GM12878 (cell line): ENCODE results near the gene APOBEC2. TPM values are rescaled to one million over a fixed set of nuclear protein-coding genes. Genes with fewer than 3 reads are reported as not detected.
"Not testable (repeated sequence)": the region's sequence is repeated elsewhere in the genome, so short reads cannot be mapped to it uniquely, and the experiment has no call there.

Experiments used
- ATAC-seq: fragments of 200-7000 bp; cut with Tn5 transposase; 3 replicates; pipeline ENCODE4 v1.9.1; 2020; ENCODE audit warnings: mild to moderate bottlenecking, moderate library complexity
- BruUV-seq: library from RNA; stranded (reverse); fragments of 400-500 nt; replicated peaks from 2 replicates; lab custom pipeline; 2021; lab: Mats Ljungman, UMichigan
- CTCF ChIA-PET: fragments of 300-600 bp; sonication (Branson Sonifier 250); formaldehyde crosslinking; extraction: SDS; loops from one replicate; lab custom pipeline; 2021; ENCODE audit warnings: inconsistent platforms; lab: Yijun Ruan, JAX
- POLR2A ChIA-PET: fragments of 350-600 bp; formaldehyde crosslinking; extraction: SDS; loops from one replicate; lab custom pipeline; 2021; ENCODE audit warnings: inconsistent platforms; lab: Charles Lee
- RAD21 ChIA-PET: fragments of 300-600 bp; sonication (Branson Sonifier 250); formaldehyde crosslinking; loops from one replicate; lab custom pipeline; 2023; ENCODE audit warnings: antibody characterized with exemption; ENCODE audit not compliant: unreplicated experiment; lab: Charles Lee
- SMC1A ChIA-PET: fragments of 300-600 bp; sonication (Branson Sonifier 250); formaldehyde crosslinking; loops from one replicate; lab custom pipeline; 2023; ENCODE audit not compliant: unreplicated experiment, uncharacterized antibody; lab: Charles Lee
- DNase-seq: peaks from one replicate; pipeline ENCODE4 v3.0.0-alpha.2; 2011; ENCODE audit warnings: low read depth, low spot score
- FAIRE-seq: peaks from 3 replicates; lab custom pipeline; 2011; peaks lifted over from hg19 to GRCh38; lab: Jason Lieb, UNC
- H2AFZ ChIP-seq: 2 replicates; pipeline ENCODE4 v1.6.0; 2011; ENCODE audit warnings: low read depth, low read length, control low read depth; ENCODE audit not compliant: control insufficient read depth
- H3K27ac ChIP-seq: 2 replicates; pipeline ENCODE4 v1.5.1; 2011; ENCODE audit warnings: control low read depth; ENCODE audit not compliant: control insufficient read depth, insufficient read depth
- H3K27me3 ChIP-seq, 2 experiments: replicated peaks in 1 of 2; 2 replicates each; pipeline versions ENCODE4 v1.6.0 to v1.6.1; 2011; ENCODE audit warnings: low read length in 1 of 2; ENCODE audit not compliant: control insufficient read depth in 2 of 2, insufficient read depth in 2 of 2
- H3K36me3 ChIP-seq, 2 experiments: 2 replicates each; pipeline ENCODE4 v1.5.1; 2011; ENCODE audit warnings: low read length in 1 of 2; ENCODE audit not compliant: control insufficient read depth in 2 of 2, insufficient read depth in 2 of 2
- H3K4me1 ChIP-seq: 2 replicates; pipeline ENCODE4 v1.6.1; 2011; ENCODE audit warnings: mild to moderate bottlenecking, low read length, moderate library complexity, mixed read lengths; ENCODE audit not compliant: control insufficient read depth, insufficient read depth
- H3K4me2 ChIP-seq: 2 replicates; pipeline ENCODE4 v1.6.0; 2011; ENCODE audit warnings: control low read depth; ENCODE audit not compliant: control insufficient read depth, insufficient read depth
- H3K4me3 ChIP-seq: fragments of 200-600 bp; sonication (generic); 2 replicates; pipeline ENCODE4 v1.5.1; 2016
- H3K79me2 ChIP-seq: 2 replicates; pipeline ENCODE4 v1.6.0; 2011; ENCODE audit warnings: low read length; ENCODE audit not compliant: control insufficient read depth, insufficient read depth
- H3K9ac ChIP-seq: 2 replicates; pipeline ENCODE4 v1.8.0; 2011; ENCODE audit warnings: low read length, control low read depth, mixed read lengths; ENCODE audit not compliant: control insufficient read depth, insufficient read depth
- H3K9me3 ChIP-seq: replicated peaks from 3 replicates; pipeline ENCODE4 v1.5.1; 2011; ENCODE audit warnings: mild to moderate bottlenecking, low read length; ENCODE audit not compliant: control insufficient read depth, insufficient read depth
- H4K20me1 ChIP-seq: 2 replicates; pipeline ENCODE4 v1.6.0; 2011; ENCODE audit not compliant: control insufficient read depth, insufficient read depth
- IRF4 ChIP-seq: IDR thresholded peaks from 2 replicates; pipeline ENCODE4 v1.6.1; 2011; ENCODE audit warnings: low read depth, low read length
- NBN ChIP-seq: fragments of 450-650 bp; IDR thresholded peaks from 2 replicates; pipeline ENCODE4 v1.6.1; 2016
- PBX3 ChIP-seq: IDR thresholded peaks from 2 replicates; pipeline ENCODE4 v1.6.1; 2011; ENCODE audit warnings: mild to moderate bottlenecking, low read depth, low read length, moderate library complexity; ENCODE audit not compliant: insufficient replicate concordance
- RAD21 ChIP-seq: IDR thresholded peaks from 2 replicates; pipeline ENCODE4 v1.6.1; 2011; ENCODE audit warnings: mild to moderate bottlenecking, low read depth, low read length, moderate library complexity; ENCODE audit not compliant: insufficient read depth
- RUNX3 ChIP-seq: IDR thresholded peaks from 2 replicates; pipeline ENCODE4 v1.6.1; 2012; ENCODE audit warnings: low read length, inconsistent platforms
- SMAD1 ChIP-seq: fragments of 450-650 bp; IDR thresholded peaks from 2 replicates; pipeline ENCODE4 v1.6.1; 2018; ENCODE audit warnings: mild to moderate bottlenecking, low read depth; ENCODE audit not compliant: partially characterized antibody
- SMARCA5 ChIP-seq: fragments of 450-650 bp; IDR thresholded peaks from 2 replicates; pipeline ENCODE4 v1.6.1; 2017; ENCODE audit warnings: mild to moderate bottlenecking
- SMC3 ChIP-seq: IDR thresholded peaks from 2 replicates; pipeline ENCODE4 v1.6.1; 2011; ENCODE audit warnings: low read length, improper control_type of control experiment, borderline replicate concordance
- YBX1 ChIP-seq: fragments of 450-650 bp; IDR thresholded peaks from 2 replicates; pipeline ENCODE4 v1.6.1; 2016; ENCODE audit warnings: antibody characterized with exemption
- ZNF24 ChIP-seq: fragments of 450-650 bp; IDR thresholded peaks from 2 replicates; pipeline ENCODE4 v1.6.1; 2017; ENCODE audit warnings: antibody characterized with exemption, mild to moderate bottlenecking
- WGBS: methylation state at CpG from one replicate; pipeline ENCODE4 v1.1.6; 2016; ENCODE audit warnings: low lambda C conversion rate; ENCODE audit not compliant: insufficient replicate concordance, insufficient coverage; ENCODE audit errors: missing lambda C conversion rate; 5-methylcytosine and 5-hydroxymethylcytosine counted together
- in situ Hi-C: fragments of 300-500 bp; cut with MboI; formaldehyde crosslinking; loops from 9 replicates; pipeline ENCODE4 v1.14.3; 2018; ENCODE audit warnings: mixed read lengths
- intact Hi-C: fragments of 100-400 bp; cut with micrococcal nuclease; formaldehyde crosslinking; loops from one replicate; pipeline ENCODE4 v1.14.2; 2022; ENCODE audit not compliant: unreplicated experiment
- polyA plus RNA-seq, 11 experiments: library from polyadenylated mRNA; depleted of rRNA in 4 of 11; unstranded in 6 of 11; stranded (reverse) in 5 of 11; fragments of >200 nt; fragmentation: Nextera tagmentation in 4 of 11; fragmentation: Illumina TruSeq in 1 of 11; extraction: Ambion mirVana in 4 of 11; extraction: Trizol in 1 of 11; gene quantifications; 1 replicate in 1 of 11; 2 replicates in 10 of 11; pipeline versions ENCODE4 v1.2.1 to v1.2.3, GENCODE V29; 2011 to 2016; ENCODE audit warnings: inconsistent platforms in 2 of 11, missing spikeins in 2 of 11, low read depth in 1 of 11
- total RNA-seq, 4 experiments: library from RNA; depleted of rRNA in 3 of 4; stranded (reverse); fragments of >200 nt in 3 of 4; fragmentation: Illumina TruSeq in 1 of 4; extraction: Trizol in 1 of 4; gene quantifications; 2 replicates each; pipeline versions ENCODE4 v1.2.1 to v1.2.3, GENCODE V29; 2013 to 2021
- TF ChIP-seq, protein P1 (sequence below), 3 experiments: IDR thresholded peaks in 2 of 3; conservative IDR thresholded peaks in 1 of 3; 2 replicates each; pipeline ENCODE4 v1.5.1; 2011; ENCODE audit warnings: low read depth in 3 of 3, low read length in 3 of 3, mild to moderate bottlenecking in 3 of 3, control low read depth in 2 of 3, moderate library complexity in 2 of 3, inconsistent platforms in 1 of 3, mixed read lengths in 1 of 3; ENCODE audit not compliant: control insufficient read depth in 2 of 3, insufficient read depth in 1 of 3; ENCODE audit errors: extremely low read depth in 1 of 3

APOBEC2 gene
- total and polyA plus RNA-seq, 10 of the 15 experiments (the other 5 are each of a cell fraction or from before 2014, with no cell fraction given): 0.11 to 1.4 (median 0.87) TPM; not detected in 6

DNA sequence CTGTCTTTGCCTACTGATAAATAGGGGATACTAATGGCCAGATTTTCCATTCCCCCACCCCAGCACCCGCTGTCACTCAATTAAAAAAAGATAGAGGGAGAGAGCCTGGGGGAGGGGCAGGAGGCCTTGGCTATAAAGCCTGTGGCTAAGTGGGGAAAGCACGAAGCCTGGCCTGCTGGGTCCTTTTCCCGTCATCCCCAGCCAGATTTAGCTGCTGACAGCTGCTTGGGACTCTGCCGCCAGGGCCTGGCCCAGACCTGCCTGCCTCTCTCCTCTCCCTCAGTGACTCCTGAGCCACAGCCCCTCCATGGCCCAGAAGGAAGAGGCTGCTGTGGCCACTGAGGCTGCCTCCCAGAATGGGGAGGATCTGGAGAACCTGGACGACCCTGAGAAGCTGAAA is at the start of gene APOBEC2 (continued):
- no peak for TF ChIP-seq PBX3
- TF ChIP-seq, all 136 proteins: peak for 0

- peak; percentile 95 for ATAC-seq
- DNase-seq: peak; percentile 16
- H3K9me3 ChIP-seq, RAD21 ChIA-PET, CTCF ChIA-PET, SMC1A ChIA-PET, H2AFZ ChIP-seq, H4K20me1 ChIP-seq, H3K4me1 ChIP-seq, BruUV-seq, POLR2A ChIA-PET, H3K4me3 ChIP-seq, H3K4me2 ChIP-seq, H3K36me3 ChIP-seq, H3K79me2 ChIP-seq, H3K9ac ChIP-seq, H3K27ac ChIP-seq, H3K27me3 ChIP-seq: not testable (repeated sequence)
- in situ Hi-C loops (loop anchor here (10.0 kb wide), 1 partner anchor 309 kb away; no protein-coding TSS in a partner anchor), intact Hi-C loops (loop anchor here (1.0 to 5.0 kb wide), 3 partner anchors 22 to 311 kb away; no protein-coding TSS in a partner anchor)
- FAIRE-seq: peak; percentile 80
- TF ChIP-seq ZNF24: peak; percentile 75
- peak; percentile 62 for TF ChIP-seq NBN
- TF ChIP-seq YBX1: peak; percentile 78; the same call in 1 of the 2 replicates
- TF ChIP-seq RAD21: peak; percentile 48
- peak; percentile 28 for TF ChIP-seq SMAD1
- TF ChIP-seq RUNX3: peak; percentile 48; the same call in 1 of the 2 replicates
- TF ChIP-seq IRF4: 0 out of 2 replicates have a peak, but pooled peaks have one; percentile 13
- TF ChIP-seq SMC3: peak; percentile 55; the same call in 1 of the 2 replicates
- TF ChIP-seq, protein P1, sequence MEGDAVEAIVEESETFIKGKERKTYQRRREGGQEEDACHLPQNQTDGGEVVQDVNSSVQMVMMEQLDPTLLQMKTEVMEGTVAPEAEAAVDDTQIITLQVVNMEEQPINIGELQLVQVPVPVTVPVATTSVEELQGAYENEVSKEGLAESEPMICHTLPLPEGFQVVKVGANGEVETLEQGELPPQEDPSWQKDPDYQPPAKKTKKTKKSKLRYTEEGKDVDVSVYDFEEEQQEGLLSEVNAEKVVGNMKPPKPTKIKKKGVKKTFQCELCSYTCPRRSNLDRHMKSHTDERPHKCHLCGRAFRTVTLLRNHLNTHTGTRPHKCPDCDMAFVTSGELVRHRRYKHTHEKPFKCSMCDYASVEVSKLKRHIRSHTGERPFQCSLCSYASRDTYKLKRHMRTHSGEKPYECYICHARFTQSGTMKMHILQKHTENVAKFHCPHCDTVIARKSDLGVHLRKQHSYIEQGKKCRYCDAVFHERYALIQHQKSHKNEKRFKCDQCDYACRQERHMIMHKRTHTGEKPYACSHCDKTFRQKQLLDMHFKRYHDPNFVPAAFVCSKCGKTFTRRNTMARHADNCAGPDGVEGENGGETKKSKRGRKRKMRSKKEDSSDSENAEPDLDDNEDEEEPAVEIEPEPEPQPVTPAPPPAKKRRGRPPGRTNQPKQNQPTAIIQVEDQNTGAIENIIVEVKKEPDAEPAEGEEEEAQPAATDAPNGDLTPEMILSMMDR (IDR thresholded peaks at IDR 0.05 in 2 of 3, conservative IDR thresholded peaks at IDR 0.05 in 1 of 3; ENCODE audit: control insufficient read depth in 2 of 3, extremely low read depth in 1 of 3, insufficient read depth in 1 of 3, low read depth in 3 of 3, low read length in 3 of 3): peak; percentile 53 to 59 (median 54); a peak in 5 of 6 replicates
- TF ChIP-seq SMARCA5: peak; percentile 69; the same call in 1 of the 2 replicates
- 0% methylated on average over 6 of the region's 7 CpGs for WGBS
Observed at GRCh38 chr6:41006217-41006616, 46.8 kb upstream of the APOBEC2 start.

- intact Hi-C loops: loop anchor here (1.0 to 5.0 kb wide), 3 partner anchors 21 to 310 kb away; no protein-coding TSS in a partner anchor
Observed at GRCh38 chr6:41006980-41007379, 46.0 kb upstream of the APOBEC2 start.

More at GRCh38 chr6:41006980-41007379, 46.0 kb upstream of the APOBEC2 start:
- H3K4me2 ChIP-seq, FAIRE-seq, RAD21 ChIA-PET, CTCF ChIA-PET, H4K20me1 ChIP-seq, H3K79me2 ChIP-seq, H3K4me1 ChIP-seq, H3K27ac ChIP-seq, H2AFZ ChIP-seq, H3K36me3 ChIP-seq, H3K9me3 ChIP-seq, ATAC-seq, H3K4me3 ChIP-seq, BruUV-seq, POLR2A ChIA-PET, H3K9ac ChIP-seq, H3K27me3 ChIP-seq, DNase-seq: not testable (repeated sequence)
- SMC1A ChIA-PET: interaction anchor here (0.6 kb wide), 1 partner anchor 62 kb away, joined by 3 read pairs; no protein-coding TSS in a partner anchor
- WGBS: 56% methylated on average over 4 of the region's 4 CpGs
- in situ Hi-C loops: loop anchor here (10.0 kb wide), 1 partner anchor 308 kb away; no protein-coding TSS in a partner anchor
